Breast epithelium (tissue), 3 donors: Measurements from ENCODE around the gene SLC1A5.

ENCODE experiments used
- POLR2A ChIP-seq: fragments of 450-650 bp; IDR thresholded peaks from one replicate; pipeline ENCODE4 v1.6.1; 2016; ENCODE audit warnings: antibody characterized with exemption, mild to moderate bottlenecking, moderate library complexity
- POLR2AphosphoS5 ChIP-seq, 3 donors: sonication (generic); formaldehyde crosslinking; IDR thresholded peaks; one replicate each; pipeline ENCODE4 v1.6.1; 2017; ENCODE audit warnings: antibody characterized with exemption in 3 of 3
- TF ChIP-seq, protein P1 (sequence below), 3 donors: fragments of 450-650 bp; IDR thresholded peaks; one replicate each; pipeline ENCODE4 v1.5.1; 2016 to 2017; ENCODE audit warnings: antibody characterized with exemption in 3 of 3, mild to moderate bottlenecking in 3 of 3, moderate library complexity in 3 of 3

DNA sequence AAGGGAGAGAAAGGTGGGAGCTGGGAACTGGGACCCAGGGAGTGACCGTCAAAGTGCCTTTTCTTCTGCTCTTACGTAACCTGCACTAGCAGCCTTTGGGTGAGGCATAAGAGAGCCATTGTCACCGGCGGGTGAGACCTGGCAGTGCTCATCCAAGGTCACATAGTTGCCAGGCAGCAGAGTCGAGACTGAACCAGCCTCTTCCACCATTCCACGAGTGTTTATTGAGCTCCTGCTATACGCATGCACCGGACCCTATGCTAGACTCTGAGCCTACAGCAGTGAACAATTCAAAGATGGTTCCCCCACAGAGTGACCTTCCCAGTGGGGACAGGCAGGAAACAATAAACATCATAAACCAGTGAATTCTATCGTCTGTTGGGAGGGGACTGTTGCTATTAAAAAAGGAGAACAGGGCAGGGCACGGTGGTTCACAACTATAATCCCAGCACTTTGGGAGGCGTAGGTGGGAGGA lies 23.5 kb downstream of the SLC1A5 start:
- TF ChIP-seq, protein P1, sequence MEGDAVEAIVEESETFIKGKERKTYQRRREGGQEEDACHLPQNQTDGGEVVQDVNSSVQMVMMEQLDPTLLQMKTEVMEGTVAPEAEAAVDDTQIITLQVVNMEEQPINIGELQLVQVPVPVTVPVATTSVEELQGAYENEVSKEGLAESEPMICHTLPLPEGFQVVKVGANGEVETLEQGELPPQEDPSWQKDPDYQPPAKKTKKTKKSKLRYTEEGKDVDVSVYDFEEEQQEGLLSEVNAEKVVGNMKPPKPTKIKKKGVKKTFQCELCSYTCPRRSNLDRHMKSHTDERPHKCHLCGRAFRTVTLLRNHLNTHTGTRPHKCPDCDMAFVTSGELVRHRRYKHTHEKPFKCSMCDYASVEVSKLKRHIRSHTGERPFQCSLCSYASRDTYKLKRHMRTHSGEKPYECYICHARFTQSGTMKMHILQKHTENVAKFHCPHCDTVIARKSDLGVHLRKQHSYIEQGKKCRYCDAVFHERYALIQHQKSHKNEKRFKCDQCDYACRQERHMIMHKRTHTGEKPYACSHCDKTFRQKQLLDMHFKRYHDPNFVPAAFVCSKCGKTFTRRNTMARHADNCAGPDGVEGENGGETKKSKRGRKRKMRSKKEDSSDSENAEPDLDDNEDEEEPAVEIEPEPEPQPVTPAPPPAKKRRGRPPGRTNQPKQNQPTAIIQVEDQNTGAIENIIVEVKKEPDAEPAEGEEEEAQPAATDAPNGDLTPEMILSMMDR (IDR thresholded peaks at IDR 0.05), result no peak
- TF ChIP-seq POLR2A (no peak), POLR2AphosphoS5 (IDR thresholded peaks at IDR 0.05) (peak in 2 of 3 donors; percentile 32 to 61)
